ENCODE results near the gene PXDN.

PXDN gene

DNA sequence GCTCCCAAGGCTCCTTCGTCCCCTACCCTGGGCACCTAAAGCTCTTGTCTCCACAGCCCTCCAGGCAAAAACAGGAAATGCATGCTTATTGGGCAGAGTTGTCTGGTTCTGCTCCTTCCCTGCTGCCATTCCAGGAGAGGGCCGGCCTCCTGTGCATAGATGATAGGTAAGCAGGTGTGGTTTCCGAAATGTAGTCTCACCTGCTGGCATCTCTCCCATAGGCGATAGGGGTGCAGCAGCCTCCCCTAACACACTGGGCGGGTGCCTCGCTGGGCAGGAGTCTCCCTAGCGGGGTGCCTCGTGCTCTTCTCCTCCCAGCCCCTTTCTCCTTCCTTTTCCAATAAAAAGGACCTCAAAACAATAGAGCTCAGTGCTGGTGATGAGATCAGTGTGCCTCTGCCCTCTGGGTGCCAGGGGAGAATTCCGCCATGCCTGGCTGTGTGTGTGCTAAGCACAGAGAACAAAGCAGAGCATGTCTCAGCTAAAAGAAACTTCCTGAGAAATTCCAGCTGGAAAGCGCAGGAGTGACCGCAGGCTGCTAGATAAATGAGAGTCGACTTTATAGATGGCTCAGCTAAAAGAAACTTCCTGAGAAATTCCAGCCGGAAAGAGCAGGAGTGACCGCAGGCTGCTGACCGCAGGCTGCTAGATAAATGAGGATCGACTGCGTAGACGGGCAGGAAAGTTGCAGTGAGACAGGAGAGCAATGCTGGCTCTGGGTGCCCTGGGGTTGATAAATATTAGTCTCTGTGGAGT is 11.3 kb upstream of the PXDN start:
- no peaks in the 10 kb centered on the region for H4K20me1 ChIP-seq (ENCODE audit: control insufficient read depth, insufficient read depth, low read depth, low read length)

GRCh38 chr2:1754461-1755170 is 10.3 kb upstream of the PXDN start:
- TF ChIP-seq CTCF (IDR thresholded peaks at IDR 0.05; ENCODE audit: low read depth, low read length, poor library complexity, severe bottlenecking) (no peak), EZH2phosphoT487 (IDR thresholded peaks at IDR 0.05; ENCODE audit: borderline replicate concordance, low read length) (no peak)
- Histone ChIP-seq H3K4me2 (ENCODE audit: low read length) (no peak overlapping the region), H3K36me3 (ENCODE audit: control insufficient read depth, low read length) (no peaks in the 10 kb centered on the region), H4K20me1 (ENCODE audit: control insufficient read depth, insufficient read depth, low read depth, low read length) (no peaks in the 10 kb centered on the region), H3K27ac (ENCODE audit: low read depth, low read length) (no peak overlapping the region), H3K27me3 (ENCODE audit: control insufficient read depth, low read length) (no peaks in the 10 kb centered on the region), H3K9me3 (ENCODE audit: control insufficient read depth, insufficient read depth, low read length) (peaks cover 21% of the 10 kb centered on the region; the same call in 1 of the 2 replicates), H3K79me2 (ENCODE audit: control insufficient read depth, low read length) (no peaks in the 10 kb centered on the region), H3F3A (ENCODE audit: control insufficient read depth, insufficient read depth) (no peaks in the 10 kb centered on the region), H3K9me2 (replicated peaks; ENCODE audit: control insufficient read depth, low read length) (no peaks in the 10 kb centered on the region), H3K4me3 (ENCODE audit: low read length) (no peak overlapping the region), H3K4me1 (ENCODE audit: control insufficient read depth, low read length) (no peaks in the 10 kb centered on the region)

More for the DNA sequence above, 11.3 kb upstream of the PXDN start:
- no peak for TF ChIP-seq CTCF (IDR thresholded peaks at IDR 0.05; ENCODE audit: low read depth, low read length, poor library complexity, severe bottlenecking)
- TF ChIP-seq EZH2phosphoT487 (IDR thresholded peaks at IDR 0.05; ENCODE audit: borderline replicate concordance, low read length), result no peak
- Histone ChIP-seq H3K4me1 (ENCODE audit: control insufficient read depth, low read length) (no peaks in the 10 kb centered on the region), H3K79me2 (ENCODE audit: control insufficient read depth, low read length) (no peaks in the 10 kb centered on the region), H3K27me3 (ENCODE audit: control insufficient read depth, low read length) (no peaks in the 10 kb centered on the region), H3K4me3 (ENCODE audit: low read length) (no peak overlapping the region), H3K9me2 (replicated peaks; ENCODE audit: control insufficient read depth, low read length) (no peaks in the 10 kb centered on the region), H3K9me3 (ENCODE audit: control insufficient read depth, insufficient read depth, low read length) (peaks cover 21% of the 10 kb centered on the region; the same call in 1 of the 2 replicates), H3F3A (ENCODE audit: control insufficient read depth, insufficient read depth) (no peaks in the 10 kb centered on the region), H3K4me2 (ENCODE audit: low read length) (no peak overlapping the region), H3K36me3 (ENCODE audit: control insufficient read depth, low read length) (no peaks in the 10 kb centered on the region), H3K27ac (ENCODE audit: low read depth, low read length) (no peak overlapping the region)

- Histone ChIP-seq H3K9me3 (ENCODE audit: control insufficient read depth, insufficient read depth, low read length) (peaks cover 21% of the 10 kb centered on the region; the same call in 1 of the 2 replicates), H4K20me1 (ENCODE audit: control insufficient read depth, insufficient read depth, low read depth, low read length) (no peaks in the 10 kb centered on the region), H3K4me1 (ENCODE audit: control insufficient read depth, low read length) (no peaks in the 10 kb centered on the region), H3K36me3 (ENCODE audit: control insufficient read depth, low read length) (no peaks in the 10 kb centered on the region), H3K4me2 (ENCODE audit: low read length) (no peak overlapping the region), H3K9me2 (replicated peaks; ENCODE audit: control insufficient read depth, low read length) (no peaks in the 10 kb centered on the region), H3F3A (ENCODE audit: control insufficient read depth, insufficient read depth) (no peaks in the 10 kb centered on the region), H3K27me3 (ENCODE audit: control insufficient read depth, low read length) (no peaks in the 10 kb centered on the region), H3K79me2 (ENCODE audit: control insufficient read depth, low read length) (no peaks in the 10 kb centered on the region), H3K4me3 (ENCODE audit: low read length) (no peak overlapping the region), H3K27ac (ENCODE audit: low read depth, low read length) (no peak overlapping the region)
- TF ChIP-seq EZH2phosphoT487 (IDR thresholded peaks at IDR 0.05; ENCODE audit: borderline replicate concordance, low read length), result no peak
- no peak for TF ChIP-seq CTCF (IDR thresholded peaks at IDR 0.05; ENCODE audit: low read depth, low read length, poor library complexity, severe bottlenecking)
These were observed 9.7 kb upstream of the PXDN start for GRCh38 chr2:1754046-1754445.

Data from DOHH2 (cell line).